ENCODE data around the gene RMND5B. TPM values are rescaled to one million over a fixed set of nuclear protein-coding genes. Genes with fewer than 3 reads are reported as not detected.
A peak's percentile ranks its signal among the peaks of the same experiment; 100 is the strongest.
"Not testable (repeated sequence)": the region's sequence is repeated elsewhere in the genome, so short reads cannot be mapped to it uniquely, and the experiment has no call there.

Gene RMND5B
- total RNA-seq, 1 donor from 2014 or later, result 81.6 TPM

- H3K9me3 ChIP-seq, result no peaks in the 10 kb centered on the region
- no peaks in the 10 kb centered on the region for H3K27me3 ChIP-seq
- DNase-seq (ENCODE audit: low spot score in 2 of 2), result peak in 1 of 2 donors; percentile 28
- intact Hi-C loops (cut with DNase I), result no loop called here
- no peak overlapping the region for H3K27ac ChIP-seq
- TF ChIP-seq CTCF (IDR thresholded peaks at IDR 0.05), result no peak
- no peaks in the 10 kb centered on the region for H3K36me3 ChIP-seq
- no peaks in the 10 kb centered on the region for H3K4me1 ChIP-seq
- H3K4me3 ChIP-seq, result no peak overlapping the region
Observed at GRCh38 chr5:178196281-178196812, 65.5 kb downstream of the RMND5B start.

- Histone ChIP-seq H3K27ac (no peak overlapping the region), H3K27me3 (no peaks in the 10 kb centered on the region), H3K9me3 (no peaks in the 10 kb centered on the region), H3K4me3 (no peak overlapping the region), H3K36me3 (no peaks in the 10 kb centered on the region), H3K4me1 (no peaks in the 10 kb centered on the region)
- intact Hi-C loops (cut with DNase I), result no loop called here
- DNase-seq (ENCODE audit: low spot score in 2 of 2), result peak in 1 of 2 donors; percentile 50
- TF ChIP-seq CTCF (IDR thresholded peaks at IDR 0.05), result no peak
Observed at GRCh38 chr5:178196986-178197385, 66.2 kb downstream of the RMND5B start.

- H3K4me3 ChIP-seq; H3K36me3 ChIP-seq; H3K4me1 ChIP-seq; intact Hi-C loops (cut with DNase I); H3K27ac ChIP-seq; H3K27me3 ChIP-seq; H3K9me3 ChIP-seq: not testable (repeated sequence)
- DNase-seq (ENCODE audit: low spot score in 2 of 2), result peak in 1 of 2 donors; percentile 50
Observed at GRCh38 chr5:178198151-178198550, 67.3 kb downstream of the RMND5B start.

GRCh38 chr5:178198706-178199105, 67.9 kb downstream of the RMND5B start:
- Histone ChIP-seq H3K4me3 (no peak overlapping the region), H3K27ac (no peak overlapping the region), H3K27me3 (no peaks in the 10 kb centered on the region), H3K36me3 (no peaks in the 10 kb centered on the region), H3K9me3 (no peaks in the 10 kb centered on the region), H3K4me1 (no peaks in the 10 kb centered on the region)
- intact Hi-C loops (cut with DNase I), result no loop called here
- no peak for TF ChIP-seq CTCF (IDR thresholded peaks at IDR 0.05)
- peak in 1 of 2 donors; percentile 30 for DNase-seq (ENCODE audit: low spot score in 2 of 2)

- Histone ChIP-seq H3K9me3 (no peaks in the 10 kb centered on the region), H3K27me3 (no peaks in the 10 kb centered on the region), H3K27ac (no peak overlapping the region), H3K4me1 (no peaks in the 10 kb centered on the region), H3K4me3 (no peak overlapping the region), H3K36me3 (no peaks in the 10 kb centered on the region)
- intact Hi-C loops (cut with DNase I), result loop anchor here (10.0 kb wide), 2 partner anchors 775 to 1875 kb away; partner anchors contain the start of genes GRK6 and RNF130
- no peak for TF ChIP-seq CTCF (IDR thresholded peaks at IDR 0.05)
- peak in 1 of 2 donors; percentile 46 for DNase-seq (ENCODE audit: low spot score in 2 of 2)
Observed at GRCh38 chr5:178199581-178200434, 69.0 kb downstream of the RMND5B start.

Other genes starting within 250 kb of the RMND5B start
- not detected for gene PROP1, start 134.8 kb upstream of the RMND5B start, total RNA-seq
- 0.21 TPM for gene N4BP3, start 17.5 kb upstream of the RMND5B start, total RNA-seq
- gene NHP2, start 22.9 kb downstream of the RMND5B start, total RNA-seq, result 55.1 TPM
- not detected for gene GMCL2, start 56.4 kb downstream of the RMND5B start, total RNA-seq
- 99.2 TPM for gene HNRNPAB, start 73.5 kb downstream of the RMND5B start, total RNA-seq
- gene PHYKPL, start 101.8 kb downstream of the RMND5B start, total RNA-seq, result 89.3 TPM

Measured in ascending aorta (tissue), 2 donors.